B cell (primary cell): ENCODE measurements around the gene TUBE1. TPM values are rescaled to one million over a fixed set of nuclear protein-coding genes. Genes with fewer than 3 reads are reported as not detected.

Experiments used
- ATAC-seq: fragments of 200-7000 bp; cut with Tn5 transposase; one replicate; pipeline ENCODE4 v1.10.0; 2021; ENCODE audit warnings: low read depth, mild to moderate bottlenecking, moderate number of reproducible peaks, moderate library complexity
- CTCF ChIA-PET: fragments of 350-600 bp; sonication (Branson Sonifier 250); formaldehyde crosslinking; loops from one replicate; lab custom pipeline; 2021; ENCODE audit warnings: antibody characterized with exemption, inconsistent platforms; lab: Charles Lee
- POLR2A ChIA-PET: fragments of 350-600 bp; sonication (Branson Sonifier 250); formaldehyde crosslinking; loops from one replicate; lab custom pipeline; 2021; ENCODE audit warnings: antibody characterized with exemption; lab: Charles Lee
- DNase-seq: peaks from one replicate; pipeline ENCODE4 v3.0.0; 2013
- H2AFZ ChIP-seq: 2 replicates; pipeline ENCODE4 v1.6.1; 2012; ENCODE audit warnings: mild to moderate bottlenecking, low read depth, low read length; ENCODE audit not compliant: insufficient read depth, poor library complexity, severe bottlenecking
- H3K27ac ChIP-seq, 2 donors: 1 replicate in 1 of 2; 2 replicates in 1 of 2; pipeline ENCODE4 v1.5.1; 2012 to 2013; ENCODE audit warnings: low read length in 2 of 2, mild to moderate bottlenecking in 2 of 2, moderate library complexity in 1 of 2
- H3K27me3 ChIP-seq, 4 experiments: fragments of 200-600 bp in 1 of 4; sonication (generic) in 1 of 4; replicated peaks in 1 of 4; 1 replicate in 2 of 4; 2 replicates in 2 of 4; pipeline versions ENCODE4 v1.6.1 to v1.7.0; 2013 to 2016; ENCODE audit warnings: low read length in 3 of 4, mild to moderate bottlenecking in 2 of 4, mixed read lengths in 1 of 4, moderate library complexity in 1 of 4; ENCODE audit not compliant: insufficient read depth in 4 of 4, control insufficient read depth in 3 of 4; ENCODE audit errors: control extremely low read depth in 1 of 4
- H3K36me3 ChIP-seq, 2 experiments: replicated peaks in 1 of 2; 1 replicate in 1 of 2; 2 replicates in 1 of 2; pipeline versions ENCODE4 v1.6.1 to v1.7.1; 2013; ENCODE audit warnings: low read length in 1 of 2; ENCODE audit not compliant: insufficient read depth in 2 of 2, control insufficient read depth in 1 of 2; ENCODE audit errors: control extremely low read depth in 1 of 2, extremely low read depth in 1 of 2
- H3K4me1 ChIP-seq, 2 donors: fragments of 200-600 bp in 1 of 2; sonication (generic) in 1 of 2; 1 replicate in 1 of 2; 2 replicates in 1 of 2; pipeline versions ENCODE4 v1.5.1 to v1.6.1; 2013 to 2017; ENCODE audit warnings: low read length in 2 of 2; ENCODE audit not compliant: control insufficient read depth in 2 of 2, insufficient read depth in 2 of 2
- H3K4me2 ChIP-seq: replicated peaks from 2 replicates; pipeline ENCODE3; 2012; ENCODE audit warnings: mild to moderate bottlenecking, low read depth, low read length; ENCODE audit not compliant: poor library complexity, severe bottlenecking
- H3K4me3 ChIP-seq, 5 experiments: fragments of 200-600 bp in 1 of 5; sonication (generic) in 1 of 5; 1 replicate in 3 of 5; 2 replicates in 2 of 5; pipeline versions ENCODE4 v1.5.1 to v1.7.0; 2011 to 2016; ENCODE audit warnings: low read length in 4 of 5, mild to moderate bottlenecking in 4 of 5, low read depth in 2 of 5, control low read depth in 1 of 5, moderate library complexity in 1 of 5; ENCODE audit not compliant: insufficient read depth in 1 of 5; ENCODE audit errors: control extremely low read depth in 1 of 5, extremely low read depth in 1 of 5
- H3K79me2 ChIP-seq: fragments of 200-600 bp; sonication (generic); one replicate; pipeline ENCODE4 v1.6.0; 2016; ENCODE audit warnings: low read length; ENCODE audit not compliant: control insufficient read depth, insufficient read depth
- H3K9ac ChIP-seq: fragments of 200-600 bp; sonication (generic); 2 replicates; pipeline ENCODE4 v1.6.1; 2017; ENCODE audit warnings: mild to moderate bottlenecking, low read length, moderate library complexity
- H3K9me3 ChIP-seq, 3 donors: one replicate each; pipeline versions ENCODE4 v1.6.1 to v1.7.1; 2013; ENCODE audit warnings: low read length in 2 of 3; ENCODE audit not compliant: control insufficient read depth in 2 of 3, insufficient read depth in 1 of 3; ENCODE audit errors: control extremely low read depth in 1 of 3
- H4K20me1 ChIP-seq: 2 replicates; pipeline ENCODE4 v1.6.0; 2012; ENCODE audit warnings: mild to moderate bottlenecking, low read length; ENCODE audit not compliant: insufficient read depth, control insufficient read depth, poor library complexity, severe bottlenecking
- H3K27ac Mint-ChIP-seq: one replicate; pipeline ENCODE4 v1.8.0; 2021; ENCODE audit warnings: mixed read lengths
- H3K27me3 Mint-ChIP-seq: one replicate; pipeline ENCODE4 v1.8.0; 2021; ENCODE audit warnings: mixed read lengths
- H3K4me1 Mint-ChIP-seq: one replicate; pipeline ENCODE4 v1.8.0; 2021; ENCODE audit warnings: mixed read lengths
- H3K4me3 Mint-ChIP-seq: one replicate; pipeline ENCODE4 v1.8.0; 2021; ENCODE audit warnings: mixed read lengths
- H3K9me3 Mint-ChIP-seq: one replicate; pipeline ENCODE4 v1.8.0; 2022; ENCODE audit warnings: mixed read lengths; ENCODE audit not compliant: insufficient read depth
- EZH2 ChIP-seq: IDR thresholded peaks from 2 replicates; pipeline ENCODE4 v1.6.1; 2012; ENCODE audit warnings: borderline replicate concordance, low read depth, mild to moderate bottlenecking, moderate library complexity, low read length; ENCODE audit not compliant: insufficient read depth, poor library complexity, severe bottlenecking
- WGBS: methylation state at CpG from one replicate; pipeline ENCODE4 v1.1.5; 2013; ENCODE audit warnings: missing lambda C conversion rate; ENCODE audit not compliant: insufficient coverage; 5-methylcytosine and 5-hydroxymethylcytosine counted together
- intact Hi-C: fragments of 100-400 bp; cut with micrococcal nuclease; formaldehyde crosslinking; loops from one replicate; pipeline ENCODE4 v1.10.0; 2022
- polyA plus RNA-seq: library from polyadenylated mRNA; depleted of rRNA; stranded (reverse); fragments of >200 nt; gene quantifications from 2 replicates; pipeline ENCODE4 v1.2.3, GENCODE V29; 2012
- total RNA-seq, 2 donors: library from RNA; stranded (reverse); fragments of 120-200 nt in 1 of 2; gene quantifications; 1 replicate in 1 of 2; 2 replicates in 1 of 2; pipeline versions ENCODE4 v1.2.3 to v1.2.4, GENCODE V29; 2013 to 2022
- TF ChIP-seq, protein P1 (sequence below): fragments of 200-600 bp; IDR thresholded peaks from one replicate; pipeline ENCODE4 v1.8.0; 2022; ENCODE audit warnings: antibody characterized with exemption, mild to moderate bottlenecking

TUBE1 gene
- total and polyA plus RNA-seq, 2 donors (not counting 1 experiment from before 2014, with no cell fraction given): 14.3 to 24.5 TPM

DNA sequence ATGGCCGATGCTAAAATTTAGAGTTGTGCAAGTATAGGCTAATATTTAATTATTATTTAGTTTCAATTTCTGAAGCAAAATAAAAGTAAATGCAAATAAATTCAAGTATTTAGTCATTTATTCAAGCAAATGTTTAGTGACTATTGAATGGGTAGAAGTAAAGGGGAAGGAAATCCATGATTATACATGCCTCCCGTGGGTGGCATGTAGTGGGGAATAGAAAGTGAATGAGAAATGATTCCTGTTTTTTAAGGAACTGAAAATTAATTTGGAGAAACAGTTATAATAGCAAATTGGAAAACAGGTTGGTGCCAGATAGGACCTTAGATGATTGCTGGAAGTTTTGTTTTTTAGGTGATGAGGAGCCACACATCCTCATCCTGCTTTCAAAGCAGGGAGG is 35.5 kb upstream of the TUBE1 start:
- H4K20me1 ChIP-seq: no peaks in the 10 kb centered on the region
- H3K36me3 ChIP-seq: no peaks in the 10 kb centered on the region
- no peaks in the 10 kb centered on the region for H3K9me3 Mint-ChIP-seq
- H3K4me3 ChIP-seq: no peak overlapping the region
- WGBS: 20% methylated on average over 1 of the region's 2 CpGs
- H3K9ac ChIP-seq: no peak overlapping the region
- ATAC-seq (no peak), DNase-seq (no peak)
- H3K79me2 ChIP-seq: no peaks in the 10 kb centered on the region
- no peak overlapping the region for H3K27ac Mint-ChIP-seq
- no peaks in the 10 kb centered on the region for H3K9me3 ChIP-seq
- intact Hi-C loops: no loop called here
- no peak for TF ChIP-seq EZH2
- TF ChIP-seq, protein P1, sequence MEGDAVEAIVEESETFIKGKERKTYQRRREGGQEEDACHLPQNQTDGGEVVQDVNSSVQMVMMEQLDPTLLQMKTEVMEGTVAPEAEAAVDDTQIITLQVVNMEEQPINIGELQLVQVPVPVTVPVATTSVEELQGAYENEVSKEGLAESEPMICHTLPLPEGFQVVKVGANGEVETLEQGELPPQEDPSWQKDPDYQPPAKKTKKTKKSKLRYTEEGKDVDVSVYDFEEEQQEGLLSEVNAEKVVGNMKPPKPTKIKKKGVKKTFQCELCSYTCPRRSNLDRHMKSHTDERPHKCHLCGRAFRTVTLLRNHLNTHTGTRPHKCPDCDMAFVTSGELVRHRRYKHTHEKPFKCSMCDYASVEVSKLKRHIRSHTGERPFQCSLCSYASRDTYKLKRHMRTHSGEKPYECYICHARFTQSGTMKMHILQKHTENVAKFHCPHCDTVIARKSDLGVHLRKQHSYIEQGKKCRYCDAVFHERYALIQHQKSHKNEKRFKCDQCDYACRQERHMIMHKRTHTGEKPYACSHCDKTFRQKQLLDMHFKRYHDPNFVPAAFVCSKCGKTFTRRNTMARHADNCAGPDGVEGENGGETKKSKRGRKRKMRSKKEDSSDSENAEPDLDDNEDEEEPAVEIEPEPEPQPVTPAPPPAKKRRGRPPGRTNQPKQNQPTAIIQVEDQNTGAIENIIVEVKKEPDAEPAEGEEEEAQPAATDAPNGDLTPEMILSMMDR: no peak
- CTCF ChIA-PET: no interaction called here
- no peak overlapping the region for H3K4me2 ChIP-seq
- H3K4me3 Mint-ChIP-seq: no peak overlapping the region
- no peaks in the 10 kb centered on the region for H3K4me1 ChIP-seq
- H3K27me3 ChIP-seq: no peaks in the 10 kb centered on the region
- peaks cover 18% of the 10 kb centered on the region for H3K27me3 Mint-ChIP-seq
- no peak overlapping the region for H2AFZ ChIP-seq
- POLR2A ChIA-PET: no interaction called here
- no peaks in the 10 kb centered on the region for H3K4me1 Mint-ChIP-seq
- H3K27ac ChIP-seq: no peak overlapping the region

DNA sequence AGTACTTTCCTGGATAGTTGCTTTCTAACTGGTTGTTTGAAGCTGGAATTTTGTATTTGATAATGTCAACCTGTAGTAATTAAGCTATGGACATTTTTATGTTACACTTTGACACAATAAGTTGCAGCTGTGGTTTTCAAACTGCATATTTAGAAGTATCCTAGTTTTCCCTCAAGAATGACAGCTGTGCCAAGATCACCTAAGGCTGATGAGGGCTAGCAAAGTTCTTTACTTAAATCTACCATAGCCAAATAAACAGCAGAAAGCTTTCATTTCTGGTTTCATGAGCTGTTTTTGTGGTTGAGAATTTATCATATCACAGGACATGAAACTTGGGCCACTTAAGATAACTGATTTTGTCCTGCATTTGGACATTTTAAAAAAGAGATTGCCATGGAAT is 30.8 kb upstream of the TUBE1 start:
- Histone ChIP-seq H3K4me3 (no peak overlapping the region), H3K4me1 (no peaks in the 10 kb centered on the region), H3K9me3 (no peaks in the 10 kb centered on the region), H3K27ac (no peak overlapping the region), H3K36me3 (no peaks in the 10 kb centered on the region), H4K20me1 (no peaks in the 10 kb centered on the region), H2AFZ (no peak overlapping the region), H3K27me3 (peaks cover 0 to 4% (median 2%) of the 10 kb centered on the region in 4 experiments), H3K9ac (no peak overlapping the region), H3K4me2 (no peak overlapping the region), H3K79me2 (no peaks in the 10 kb centered on the region)
- H3K9me3 Mint-ChIP-seq: no peaks in the 10 kb centered on the region
- POLR2A ChIA-PET: no interaction called here
- ATAC-seq (no peak), DNase-seq (no peak)
- no peak for TF ChIP-seq EZH2
- TF ChIP-seq, protein P1: no peak
- peaks cover 16% of the 10 kb centered on the region for H3K27me3 Mint-ChIP-seq
- CTCF ChIA-PET: no interaction called here
- intact Hi-C loops: no loop called here
- no peak overlapping the region for H3K4me3 Mint-ChIP-seq
- no peaks in the 10 kb centered on the region for H3K4me1 Mint-ChIP-seq
- no peak overlapping the region for H3K27ac Mint-ChIP-seq
